Large intestine (tissue), 3 donors: ENCODE data around the gene LAMB3. TPM values are rescaled to one million over a fixed set of nuclear protein-coding genes. Genes with fewer than 3 reads are reported as not detected.

Experiments
- DNase-seq, 2 donors: peaks; one replicate each; pipeline versions ENCODE4 v3.0.0 to v3.0.0-alpha.2; 2013
- H3K27ac ChIP-seq: one replicate; pipeline ENCODE4 v1.5.1; 2013; ENCODE audit warnings: low read length
- H3K27me3 ChIP-seq: 2 replicates; pipeline ENCODE4 v1.6.1; 2013; ENCODE audit warnings: low read length; ENCODE audit not compliant: control insufficient read depth, insufficient read depth
- H3K36me3 ChIP-seq: 2 replicates; pipeline ENCODE4 v1.6.1; 2013; ENCODE audit warnings: low read length; ENCODE audit not compliant: control insufficient read depth, insufficient read depth
- H3K4me1 ChIP-seq: one replicate; pipeline ENCODE4 v1.6.1; 2013; ENCODE audit warnings: low read length; ENCODE audit not compliant: control insufficient read depth, insufficient read depth
- H3K4me3 ChIP-seq: one replicate; pipeline ENCODE4 v1.5.1; 2013; ENCODE audit warnings: low read length
- H3K9me3 ChIP-seq: one replicate; pipeline ENCODE4 v1.6.1; 2013; ENCODE audit warnings: mild to moderate bottlenecking, low read depth, low read length, moderate library complexity; ENCODE audit not compliant: control insufficient read depth
- WGBS: methylation state at CpG from one replicate; pipeline ENCODE4 v1.1.5; 2013; ENCODE audit warnings: low lambda C conversion rate; ENCODE audit not compliant: insufficient coverage; 5-methylcytosine and 5-hydroxymethylcytosine counted together
- polyA plus RNA-seq: library from polyadenylated mRNA; unstranded; fragments of 120-200 nt; gene quantifications from one replicate; pipeline ENCODE4 v1.2.1, GENCODE V29; 2013

LAMB3 gene
- polyA plus RNA-seq, 1 donor = 156 TPM

DNA sequence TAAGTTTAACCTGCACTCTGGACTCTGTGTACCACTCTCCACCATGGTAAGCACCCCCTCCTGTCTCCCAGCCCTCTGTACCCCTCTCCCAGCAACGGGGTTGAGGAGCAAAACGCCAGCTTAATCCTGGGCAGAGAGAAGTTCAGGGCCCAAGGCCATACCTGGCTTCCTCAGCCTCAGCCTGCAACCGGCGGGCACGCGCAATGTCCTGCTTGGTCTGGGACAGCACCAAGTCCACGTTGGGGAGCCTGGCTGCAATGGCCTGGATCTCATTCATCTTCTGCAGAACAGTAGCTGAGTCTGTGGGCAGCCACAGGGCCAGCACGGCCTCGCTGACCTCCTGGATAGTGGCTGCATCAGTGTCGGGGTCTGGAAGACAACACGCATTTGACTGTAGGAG, 33.9 kb downstream of the LAMB3 start:
- Histone ChIP-seq H3K27me3 (no peaks in the 10 kb centered on the region), H3K4me1 (peaks cover 38% of the 10 kb centered on the region), H3K4me3 (no peak overlapping the region), H3K9me3 (no peaks in the 10 kb centered on the region), H3K36me3 (peaks cover 87% of the 10 kb centered on the region), H3K27ac (no peak overlapping the region)
- WGBS = no CpG with 5 or more reads among the region's 11 CpGs
- no peak for DNase-seq

DNA sequence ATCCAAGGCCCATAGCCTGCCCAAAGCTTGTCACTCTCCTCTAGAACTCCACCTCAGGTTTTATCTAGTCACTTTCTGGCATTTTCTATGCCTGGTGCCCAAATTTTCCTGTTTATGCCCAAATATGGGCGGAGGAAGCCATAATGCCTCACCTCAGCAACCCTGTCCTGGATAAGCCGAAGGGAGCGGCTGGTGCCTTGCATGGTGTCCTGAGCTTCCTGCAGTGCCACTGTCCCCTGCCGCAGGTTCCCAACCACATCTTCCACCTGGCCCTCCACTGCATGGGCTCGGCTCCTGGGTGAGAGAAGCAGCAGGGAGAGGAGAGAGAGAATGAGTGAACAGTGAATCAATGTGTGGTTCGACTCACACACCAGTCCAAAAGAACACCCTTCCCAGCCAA, 34.5 kb downstream of the LAMB3 start:
- WGBS = no CpG with 5 or more reads among the region's 6 CpGs
- no peak for DNase-seq
- H3K27ac ChIP-seq = no peak overlapping the region

DNA sequence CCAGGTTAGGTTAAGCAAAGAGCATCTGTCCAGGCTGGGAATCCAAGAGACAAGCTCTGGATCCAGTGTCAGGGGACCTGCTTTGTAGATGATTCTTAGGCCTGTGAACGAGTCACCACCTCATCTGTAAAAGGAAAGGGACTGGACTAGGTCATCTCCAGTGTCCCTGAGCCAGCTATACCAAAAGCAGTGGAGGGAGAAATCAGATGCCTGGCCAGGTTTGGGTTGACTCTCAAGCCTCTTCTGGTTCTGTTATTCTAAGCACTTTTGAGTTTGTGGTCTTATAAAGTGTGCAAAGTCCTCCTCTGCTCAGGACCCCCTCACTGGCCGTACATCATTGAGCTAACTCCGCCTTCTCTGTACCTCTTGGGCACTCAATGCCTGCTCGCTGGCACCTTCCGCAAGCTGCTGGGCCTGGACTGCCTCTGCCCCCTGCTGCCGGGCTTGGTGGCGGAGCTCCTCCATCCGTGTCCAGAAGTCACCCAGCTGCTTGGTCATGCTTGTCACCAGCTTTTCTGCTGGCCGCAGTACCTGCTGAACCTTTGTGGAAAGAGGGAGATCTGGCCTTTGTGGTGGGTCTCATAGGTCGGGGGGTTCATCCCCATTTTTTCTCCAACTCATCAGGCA, 35.1 kb downstream of the LAMB3 start:
- Histone ChIP-seq H3K27ac (no peak overlapping the region), H3K4me1 (peaks cover 26% of the 10 kb centered on the region), H3K27me3 (no peaks in the 10 kb centered on the region), H3K9me3 (no peaks in the 10 kb centered on the region), H3K36me3 (peaks cover 76% of the 10 kb centered on the region), H3K4me3 (no peak overlapping the region)
- no CpG with 5 or more reads among the region's 10 CpGs for WGBS
- no peak for DNase-seq

More for the DNA sequence above, 34.5 kb downstream of the LAMB3 start:
- Histone ChIP-seq H3K36me3 (peaks cover 82% of the 10 kb centered on the region), H3K4me1 (peaks cover 32% of the 10 kb centered on the region), H3K9me3 (no peaks in the 10 kb centered on the region), H3K4me3 (no peak overlapping the region), H3K27me3 (no peaks in the 10 kb centered on the region)

DNA sequence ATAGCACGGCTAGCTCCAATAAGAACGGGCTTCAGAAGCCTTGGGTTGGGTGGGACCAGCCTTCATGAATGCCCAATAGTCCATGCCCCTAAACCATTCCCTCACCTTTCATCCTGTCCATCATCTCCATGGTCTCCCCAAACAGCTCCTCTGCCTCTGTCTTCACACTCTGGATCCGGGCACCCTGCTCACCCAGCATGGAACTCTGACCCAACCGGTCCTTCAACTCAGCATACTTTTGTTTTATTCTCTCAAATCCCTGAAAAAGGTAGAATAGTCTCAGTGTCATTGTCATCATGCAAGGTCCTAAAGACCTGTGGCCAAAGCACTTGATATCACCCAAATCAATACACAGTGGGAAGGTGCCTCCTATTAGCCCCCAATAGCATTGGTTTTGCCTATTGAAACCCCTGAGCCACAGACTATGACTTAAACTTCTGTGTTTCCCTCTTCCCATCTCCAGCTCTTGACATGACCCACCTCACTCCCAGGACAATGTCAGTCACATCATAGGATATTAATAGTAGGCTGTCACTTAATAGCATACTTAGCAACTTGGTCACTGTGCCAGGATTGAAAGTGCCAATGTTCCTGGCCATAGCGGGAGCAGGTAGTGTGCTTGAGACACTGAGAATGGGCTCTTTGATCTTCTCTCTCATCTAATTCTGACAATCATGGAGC, 35.7 kb downstream of the LAMB3 start:
- WGBS = no CpG with 5 or more reads among the region's 5 CpGs

DNA sequence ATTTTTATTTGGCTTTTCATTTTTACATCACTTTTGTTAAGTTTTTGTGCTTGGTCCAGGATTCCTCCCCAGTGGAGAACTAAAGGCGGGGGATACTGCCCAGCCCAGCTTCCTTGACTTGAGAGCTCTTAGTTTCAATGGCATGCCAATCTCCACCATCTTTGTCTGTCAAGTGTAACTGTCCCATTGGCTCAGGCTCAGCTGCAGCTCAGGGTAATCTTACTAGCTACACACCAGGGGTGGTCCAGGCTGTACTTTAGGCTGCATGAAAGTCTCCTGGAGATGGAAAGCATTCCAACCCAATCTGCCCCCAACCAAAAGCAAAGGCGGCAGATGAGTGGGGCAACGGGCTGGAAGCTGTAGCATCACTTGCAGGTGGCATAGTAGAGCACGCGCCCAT, 37.3 kb downstream of the LAMB3 start:
- peaks cover 59% of the 10 kb centered on the region for H3K36me3 ChIP-seq
- WGBS = no CpG with 5 or more reads among the region's 5 CpGs
- no peak overlapping the region for H3K4me3 ChIP-seq
- no peaks in the 10 kb centered on the region for H3K27me3 ChIP-seq
- H3K27ac ChIP-seq = no peak overlapping the region
- peaks cover 9% of the 10 kb centered on the region for H3K4me1 ChIP-seq
- no peak for DNase-seq
- H3K9me3 ChIP-seq = no peaks in the 10 kb centered on the region

More for the DNA sequence above, 35.7 kb downstream of the LAMB3 start:
- Histone ChIP-seq H3K36me3 (peaks cover 70% of the 10 kb centered on the region), H3K27ac (no peak overlapping the region), H3K4me3 (no peak overlapping the region), H3K27me3 (no peaks in the 10 kb centered on the region), H3K4me1 (peaks cover 20% of the 10 kb centered on the region), H3K9me3 (no peaks in the 10 kb centered on the region)
- DNase-seq = no peak

DNA sequence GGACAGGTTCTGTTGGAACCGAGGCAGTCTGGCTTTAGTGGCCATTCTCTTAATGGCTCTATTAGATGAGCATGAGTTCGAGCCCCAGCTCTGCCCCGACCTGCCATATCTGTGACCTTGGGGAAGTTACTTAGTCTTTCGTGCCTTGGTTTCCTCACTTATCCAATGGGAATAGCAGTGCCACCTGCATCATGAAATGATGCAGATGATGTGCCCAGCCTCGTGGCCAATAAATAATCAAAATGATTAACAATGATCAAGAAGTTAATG, 38.1 kb downstream of the LAMB3 start:
- Histone ChIP-seq H3K36me3 (peaks cover 51% of the 10 kb centered on the region), H3K4me1 (peaks cover 5% of the 10 kb centered on the region), H3K27ac (no peak overlapping the region), H3K27me3 (no peaks in the 10 kb centered on the region), H3K4me3 (no peak overlapping the region), H3K9me3 (no peaks in the 10 kb centered on the region)
- no CpG with 5 or more reads among the region's 5 CpGs for WGBS
- no peak for DNase-seq

DNA sequence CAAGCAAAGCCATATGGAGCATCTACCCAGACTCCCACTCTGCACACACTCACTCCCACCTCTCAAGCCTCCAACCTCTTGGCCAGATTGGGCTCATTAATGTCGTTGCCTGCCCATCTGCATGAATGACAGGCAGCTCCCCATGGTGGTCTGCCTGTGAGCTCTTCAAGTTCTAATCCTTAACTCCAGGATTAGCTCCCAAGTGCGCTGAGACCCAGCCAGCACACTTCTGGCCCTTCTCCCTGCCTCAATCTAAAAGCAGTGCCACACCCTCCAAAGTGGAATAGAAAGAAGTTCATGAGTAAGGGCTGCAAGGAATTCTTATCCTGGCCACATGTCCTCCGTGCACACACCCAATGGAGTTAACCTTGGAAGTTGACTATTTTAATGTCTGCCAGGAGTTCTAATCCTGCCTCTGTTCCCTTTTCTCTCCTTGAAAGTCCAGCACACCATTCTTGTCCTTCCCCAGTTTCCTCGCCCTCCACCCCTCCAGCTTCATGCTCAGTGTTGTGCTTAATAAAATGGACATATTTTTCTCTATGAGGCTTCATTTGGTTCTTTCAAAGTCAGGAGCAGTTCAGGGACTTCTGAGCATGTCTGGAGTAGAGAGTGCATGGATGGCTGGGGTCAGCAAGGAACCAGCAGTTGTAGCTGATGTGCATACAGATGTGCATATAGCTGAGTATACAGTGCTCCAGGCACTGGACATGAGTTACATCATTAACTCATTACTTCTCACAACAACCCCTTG, 38.6 kb downstream of the LAMB3 start:
- no peak overlapping the region for H3K4me3 ChIP-seq
- H3K36me3 ChIP-seq = peaks cover 46% of the 10 kb centered on the region
- 80% methylated on average over 1 of the region's 4 CpGs for WGBS
- H3K9me3 ChIP-seq = no peaks in the 10 kb centered on the region
- no peaks in the 10 kb centered on the region for H3K27me3 ChIP-seq
- peaks cover under 1% of the 10 kb centered on the region for H3K4me1 ChIP-seq
- DNase-seq = no peak
- H3K27ac ChIP-seq = no peak overlapping the region

DNA sequence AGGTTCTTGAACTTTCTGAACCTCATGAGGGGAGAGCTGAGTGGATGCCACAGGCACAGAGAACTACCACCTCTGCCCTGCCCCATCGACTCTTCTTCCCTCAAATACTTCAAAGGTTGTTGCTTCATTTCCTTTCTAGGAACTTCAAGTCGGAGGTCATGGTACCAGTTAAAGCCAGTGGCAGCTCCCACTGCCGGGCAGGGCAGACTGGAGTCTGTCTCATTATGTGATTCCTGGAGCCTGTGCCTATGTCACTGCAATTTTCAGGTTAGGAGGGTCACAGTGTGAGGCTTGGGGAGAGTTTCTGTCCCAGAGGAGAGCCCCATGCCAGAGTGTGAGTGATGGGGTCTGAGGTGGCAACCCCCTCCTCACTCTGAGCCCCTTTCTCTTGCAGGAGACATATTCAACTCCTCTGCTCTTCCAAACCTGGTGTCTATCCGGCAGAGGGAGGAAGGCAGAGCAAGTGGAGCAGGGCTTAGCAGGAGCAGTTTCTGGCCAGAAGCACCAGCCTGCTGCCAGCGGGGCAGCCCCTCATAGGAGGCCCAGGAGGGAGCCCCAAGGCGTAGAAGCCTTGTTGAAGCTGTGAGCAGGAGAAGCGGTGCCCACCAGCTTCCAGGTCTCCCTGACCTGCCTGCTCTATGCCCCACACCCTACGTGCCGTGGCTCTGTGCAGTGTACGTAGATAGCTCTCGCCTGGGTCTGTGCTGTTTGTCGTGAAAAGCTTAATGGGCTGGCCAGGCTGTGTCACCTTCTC, 39.4 kb downstream of the LAMB3 start:
- H3K9me3 ChIP-seq = no peaks in the 10 kb centered on the region
- no peak overlapping the region for H3K27ac ChIP-seq
- H3K27me3 ChIP-seq = no peaks in the 10 kb centered on the region
- WGBS = no CpG with 5 or more reads among the region's 12 CpGs
- peaks cover under 1% of the 10 kb centered on the region for H3K4me1 ChIP-seq
- peaks cover 38% of the 10 kb centered on the region for H3K36me3 ChIP-seq
- H3K4me3 ChIP-seq = no peak overlapping the region
- no peak for DNase-seq

DNA sequence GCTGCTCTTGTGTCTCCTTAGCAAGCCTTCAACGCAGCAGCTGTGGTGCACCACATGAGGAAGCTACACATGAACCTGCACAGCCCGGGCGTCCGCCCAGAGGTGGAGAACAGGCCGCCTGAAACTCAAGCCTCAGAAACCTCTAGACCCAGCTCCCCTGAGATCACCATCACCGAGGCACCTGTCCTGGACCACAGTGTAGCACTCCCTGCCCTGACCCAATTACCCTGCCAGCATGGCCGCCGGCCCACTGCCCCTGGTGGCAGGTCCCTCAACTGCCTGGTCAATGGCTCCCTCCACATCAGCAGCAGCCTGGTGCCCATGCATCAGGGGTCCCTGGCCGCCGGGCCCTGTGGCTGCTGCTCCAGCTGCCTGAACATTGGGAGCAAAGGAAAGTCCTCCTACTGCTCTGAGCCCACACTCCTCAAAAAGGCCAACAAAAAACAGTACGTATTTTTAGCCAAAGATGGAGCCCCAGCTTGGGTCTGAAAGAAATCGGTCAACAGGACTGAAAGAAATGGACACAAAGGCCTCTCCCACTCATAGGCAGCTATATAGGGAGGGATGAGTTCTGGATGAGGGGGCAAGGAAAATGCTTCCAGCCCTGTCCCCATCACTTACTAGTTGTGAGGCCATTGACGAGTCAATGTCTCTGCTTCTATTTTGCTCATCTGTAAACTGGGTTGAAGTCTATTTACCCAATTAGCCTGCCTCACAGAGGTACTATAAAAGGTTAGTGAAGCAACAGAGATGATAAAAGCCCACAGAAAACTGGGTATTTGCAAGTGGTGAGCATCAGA, 40.3 kb downstream of the LAMB3 start:
- Histone ChIP-seq H3K4me3 (no peak overlapping the region), H3K9me3 (no peaks in the 10 kb centered on the region), H3K36me3 (peaks cover 30% of the 10 kb centered on the region), H3K27me3 (no peaks in the 10 kb centered on the region), H3K27ac (no peak overlapping the region), H3K4me1 (peaks cover 8% of the 10 kb centered on the region)
- no peak for DNase-seq
- WGBS = no CpG with 5 or more reads among the region's 13 CpGs

DNA sequence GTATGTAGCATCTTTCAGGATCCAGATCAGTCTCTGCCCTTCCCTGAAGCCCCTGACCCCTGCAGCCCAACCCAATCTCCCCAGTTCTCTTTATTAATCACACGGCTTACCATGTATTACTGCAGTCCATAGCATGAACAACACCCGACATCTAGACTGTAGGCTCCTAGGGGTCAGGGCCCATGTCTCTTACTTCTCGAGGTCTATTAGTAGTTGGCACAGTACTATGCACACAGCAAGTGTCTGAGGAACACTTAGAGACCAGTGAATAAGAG, 41.7 kb downstream of the LAMB3 start:
- Histone ChIP-seq H3K4me3 (no peak overlapping the region), H3K27me3 (no peaks in the 10 kb centered on the region), H3K27ac (no peak overlapping the region), H3K36me3 (peaks cover 16% of the 10 kb centered on the region), H3K4me1 (peaks cover 9% of the 10 kb centered on the region), H3K9me3 (no peaks in the 10 kb centered on the region)
- WGBS = 100% methylated on average over 2 of the region's 3 CpGs
- DNase-seq = no peak
